ENCODE data around the gene TMEM250.

Gene TMEM250

DNA sequence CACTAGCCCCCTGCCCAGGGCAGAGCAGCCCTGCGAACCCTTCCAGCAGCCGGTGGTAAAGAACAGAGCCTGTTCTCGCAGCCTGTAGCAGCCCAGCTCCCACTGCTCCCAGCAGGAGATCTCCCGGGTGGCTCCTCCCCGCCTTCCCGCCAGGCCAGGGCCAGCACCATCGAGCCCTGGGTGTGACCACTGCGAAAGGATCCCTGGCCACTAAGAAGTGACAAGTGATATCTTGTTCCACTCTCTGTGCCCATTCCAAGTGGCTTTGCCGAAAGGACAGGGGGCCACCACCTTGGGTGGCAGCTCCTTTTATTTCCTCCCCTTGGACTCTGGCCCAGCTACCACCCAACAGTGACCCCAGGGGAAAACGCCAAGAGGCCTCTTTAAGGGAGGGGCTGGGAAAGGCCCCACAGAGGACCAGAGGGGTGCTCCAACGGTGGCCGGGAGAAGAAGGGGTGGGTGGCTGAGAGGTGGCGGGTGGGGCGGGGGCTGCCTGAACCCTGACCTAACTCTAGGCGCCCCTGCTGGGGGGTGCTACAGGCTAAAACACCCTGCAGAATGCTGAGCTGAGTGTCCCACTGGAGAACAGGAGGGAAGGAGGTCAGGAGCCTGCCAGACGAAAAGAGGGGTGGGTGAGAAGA is 25.2 kb downstream of the TMEM250 start:
- Histone ChIP-seq H3K4me3 (ENCODE audit: low read depth, low read length) (no peak overlapping the region; the same call in 1 of the 2 replicates), H3K27ac (peak overlapping the region; percentile 39), H3K27me3 (ENCODE audit: insufficient read depth, low read depth, severe bottlenecking) (no peaks in the 10 kb centered on the region), H3K9me3 (ENCODE audit: severe bottlenecking) (no peaks in the 10 kb centered on the region), H3K36me3 (no peaks in the 10 kb centered on the region; the same call in 1 of the 2 replicates)
- DNase-seq = peak; percentile 54
- TF ChIP-seq, protein P1, sequence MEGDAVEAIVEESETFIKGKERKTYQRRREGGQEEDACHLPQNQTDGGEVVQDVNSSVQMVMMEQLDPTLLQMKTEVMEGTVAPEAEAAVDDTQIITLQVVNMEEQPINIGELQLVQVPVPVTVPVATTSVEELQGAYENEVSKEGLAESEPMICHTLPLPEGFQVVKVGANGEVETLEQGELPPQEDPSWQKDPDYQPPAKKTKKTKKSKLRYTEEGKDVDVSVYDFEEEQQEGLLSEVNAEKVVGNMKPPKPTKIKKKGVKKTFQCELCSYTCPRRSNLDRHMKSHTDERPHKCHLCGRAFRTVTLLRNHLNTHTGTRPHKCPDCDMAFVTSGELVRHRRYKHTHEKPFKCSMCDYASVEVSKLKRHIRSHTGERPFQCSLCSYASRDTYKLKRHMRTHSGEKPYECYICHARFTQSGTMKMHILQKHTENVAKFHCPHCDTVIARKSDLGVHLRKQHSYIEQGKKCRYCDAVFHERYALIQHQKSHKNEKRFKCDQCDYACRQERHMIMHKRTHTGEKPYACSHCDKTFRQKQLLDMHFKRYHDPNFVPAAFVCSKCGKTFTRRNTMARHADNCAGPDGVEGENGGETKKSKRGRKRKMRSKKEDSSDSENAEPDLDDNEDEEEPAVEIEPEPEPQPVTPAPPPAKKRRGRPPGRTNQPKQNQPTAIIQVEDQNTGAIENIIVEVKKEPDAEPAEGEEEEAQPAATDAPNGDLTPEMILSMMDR (IDR thresholded peaks at IDR 0.05; ENCODE audit: low read depth, low read length) = no peak

DNA sequence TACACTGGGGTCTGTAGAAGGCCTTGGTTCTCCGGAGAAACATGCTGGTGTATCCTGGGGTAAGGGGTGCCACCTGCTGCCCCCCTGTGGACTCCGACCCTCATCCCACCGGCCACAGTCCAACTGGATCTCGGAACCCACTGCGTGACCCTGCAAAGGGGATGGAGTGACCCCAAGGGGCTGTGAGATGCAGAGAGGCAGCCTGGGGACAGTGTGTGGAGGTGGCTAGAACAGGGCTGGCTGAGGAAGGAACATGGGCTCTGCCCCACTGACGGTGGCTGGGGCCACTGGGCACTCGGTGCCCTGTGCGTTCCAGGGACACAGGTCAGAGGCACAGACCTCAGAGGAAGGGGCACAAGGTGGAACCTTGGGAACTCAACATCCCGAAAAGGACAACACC is 25.9 kb downstream of the TMEM250 start:
- H3K36me3 ChIP-seq = no peaks in the 10 kb centered on the region; the same call in 1 of the 2 replicates
- no peaks in the 10 kb centered on the region for H3K27me3 ChIP-seq (ENCODE audit: insufficient read depth, low read depth, severe bottlenecking)
- H3K27ac ChIP-seq = no peak overlapping the region
- TF ChIP-seq, protein P1 (IDR thresholded peaks at IDR 0.05; ENCODE audit: low read depth, low read length) = peak; percentile 37; the same call in 1 of the 2 replicates
- H3K4me3 ChIP-seq (ENCODE audit: low read depth, low read length) = no peak overlapping the region
- no peaks in the 10 kb centered on the region for H3K9me3 ChIP-seq (ENCODE audit: severe bottlenecking)
- DNase-seq = no peak

DNA sequence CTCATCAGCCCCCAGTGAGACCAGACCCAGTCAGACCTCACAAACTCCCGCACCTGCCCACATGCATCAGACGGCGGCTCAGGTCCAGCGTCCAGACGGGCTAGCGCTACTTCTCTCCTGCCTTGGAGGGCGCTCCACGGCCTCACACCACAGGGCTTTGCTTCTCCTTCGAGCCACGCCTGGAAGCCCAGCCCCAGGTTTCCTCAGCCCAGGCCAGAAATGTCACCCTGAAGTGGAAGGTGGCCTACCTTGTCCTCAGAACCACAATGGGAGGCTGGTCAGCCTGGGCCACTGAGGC is 26.4 kb downstream of the TMEM250 start:
- H3K36me3 ChIP-seq = no peaks in the 10 kb centered on the region; the same call in 1 of the 2 replicates
- peak overlapping the region; percentile 37; the same call in 1 of the 2 replicates for H3K27ac ChIP-seq
- H3K9me3 ChIP-seq (ENCODE audit: severe bottlenecking) = no peaks in the 10 kb centered on the region
- H3K4me3 ChIP-seq (ENCODE audit: low read depth, low read length) = no peak overlapping the region
- H3K27me3 ChIP-seq (ENCODE audit: insufficient read depth, low read depth, severe bottlenecking) = no peaks in the 10 kb centered on the region
- no peak for DNase-seq
- TF ChIP-seq, protein P1 (IDR thresholded peaks at IDR 0.05; ENCODE audit: low read depth, low read length) = peak; percentile 32; the same call in 1 of the 2 replicates

DNA sequence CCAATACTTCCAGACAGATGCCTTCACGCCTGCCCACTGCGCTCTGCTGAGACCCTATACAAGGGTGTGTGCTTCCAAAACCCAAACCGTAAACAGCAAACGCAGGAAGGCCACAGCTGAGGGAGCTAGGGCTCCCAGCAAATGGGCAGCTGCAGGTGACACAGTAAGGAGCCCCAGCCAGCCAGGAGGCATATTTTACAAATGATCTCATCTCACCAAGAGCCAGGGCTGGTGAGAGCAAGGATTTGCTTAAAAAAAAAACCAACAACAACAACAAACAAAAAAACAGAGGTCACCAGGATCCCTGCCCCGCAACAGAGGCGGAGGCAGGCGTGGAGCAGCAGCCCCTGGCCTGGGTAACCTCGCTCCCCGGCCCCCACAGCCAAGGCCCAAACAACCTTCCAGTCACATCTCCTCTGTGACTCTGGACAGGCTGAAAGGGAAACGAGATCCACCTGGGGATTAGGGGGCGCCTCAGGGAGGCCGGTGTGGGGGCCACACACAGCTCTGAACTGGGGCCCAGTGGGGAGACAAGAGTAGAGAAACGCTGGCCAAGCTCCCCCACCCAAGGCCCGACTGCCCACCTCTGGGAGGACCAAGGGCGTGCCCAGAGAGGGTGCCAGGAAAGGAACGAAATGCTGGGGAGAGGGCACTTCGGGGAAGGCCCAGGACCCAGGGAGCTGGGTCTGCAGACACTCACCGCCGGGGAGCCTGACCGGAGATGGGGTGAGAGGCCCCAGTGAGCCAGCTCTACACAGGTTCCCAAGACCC is 26.9 kb downstream of the TMEM250 start:
- Histone ChIP-seq H3K4me3 (ENCODE audit: low read depth, low read length) (no peak overlapping the region), H3K27ac (peak overlapping the region; percentile 37; the same call in 1 of the 2 replicates), H3K27me3 (ENCODE audit: insufficient read depth, low read depth, severe bottlenecking) (no peaks in the 10 kb centered on the region), H3K9me3 (ENCODE audit: severe bottlenecking) (no peaks in the 10 kb centered on the region), H3K36me3 (no peaks in the 10 kb centered on the region; the same call in 1 of the 2 replicates)
- DNase-seq = no peak
- TF ChIP-seq, protein P1 (IDR thresholded peaks at IDR 0.05; ENCODE audit: low read depth, low read length) = no peak

DNA sequence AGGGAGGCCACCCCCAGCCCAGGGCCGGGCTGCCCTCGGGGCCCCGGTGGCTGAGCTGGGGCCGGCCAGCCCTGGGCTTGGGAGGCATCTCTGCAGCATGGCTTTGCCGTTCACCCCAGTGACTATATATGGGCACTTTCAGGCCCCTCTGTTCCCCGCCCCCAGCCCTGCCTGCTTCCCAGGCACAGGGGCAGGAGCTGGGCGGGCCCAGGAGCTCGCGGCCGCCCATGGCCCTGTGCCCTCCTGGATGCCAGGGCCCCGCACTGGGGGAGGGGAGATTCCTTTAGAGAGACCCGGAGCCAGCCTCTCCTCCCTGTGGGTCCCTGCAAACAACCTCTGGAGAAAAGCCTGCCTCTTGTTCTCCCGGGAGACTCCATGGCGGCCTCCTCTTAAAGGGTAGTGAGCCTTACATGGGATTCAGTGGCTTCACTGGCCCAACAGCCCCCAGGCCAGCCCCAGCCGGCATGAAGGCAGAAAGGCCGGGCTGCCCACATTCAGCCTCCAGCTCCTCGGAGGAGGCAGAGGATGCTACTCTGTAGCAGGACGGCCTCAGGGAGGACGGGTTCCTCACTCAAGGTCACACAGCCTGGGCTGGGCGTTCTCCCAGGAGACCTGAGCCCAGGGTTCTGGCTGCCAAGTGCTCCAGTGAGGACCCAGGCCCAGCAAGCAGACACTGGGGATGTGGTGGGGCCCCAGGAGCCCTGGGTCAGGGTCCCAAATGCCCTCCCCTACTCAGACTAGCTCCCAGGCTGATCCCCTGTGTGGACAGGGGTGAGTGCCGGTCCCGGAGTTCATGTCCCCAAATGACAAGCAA is 27.7 kb downstream of the TMEM250 start:
- Histone ChIP-seq H3K27me3 (ENCODE audit: insufficient read depth, low read depth, severe bottlenecking) (no peaks in the 10 kb centered on the region), H3K9me3 (ENCODE audit: severe bottlenecking) (no peaks in the 10 kb centered on the region), H3K27ac (0 out of 2 replicates have a peak overlapping the region, but pooled peaks have one; percentile 37), H3K4me3 (ENCODE audit: low read depth, low read length) (no peak overlapping the region), H3K36me3 (no peaks in the 10 kb centered on the region; the same call in 1 of the 2 replicates)
- TF ChIP-seq, protein P1 (IDR thresholded peaks at IDR 0.05; ENCODE audit: low read depth, low read length) = no peak
- no peak for DNase-seq
